Left lung (tissue), 14 donors: ENCODE results near the gene MCM9. TPM values are rescaled to one million over a fixed set of nuclear protein-coding genes. Genes with fewer than 3 reads are reported as not detected.

Experiments
- ATAC-seq: fragments of 200-7000 bp; cut with Tn5 transposase; one replicate; pipeline ENCODE4 v1.9.1; 2020; ENCODE audit warnings: moderate library complexity
- DNase-seq, 4 donors: peaks; one replicate each; pipeline ENCODE4 v3.0.0-alpha.2; 2013 to 2020
- H3K27ac ChIP-seq, 2 donors: fragments of 200-600 bp; sonication (generic) in 1 of 2; one replicate each; pipeline versions ENCODE4 v1.5.0 to v1.8.0; 2020 to 2021
- H3K27me3 ChIP-seq, 2 donors: fragments of 200-600 bp; sonication (generic) in 1 of 2; one replicate each; pipeline versions ENCODE4 v1.5.0 to v1.8.0; 2020 to 2021
- H3K36me3 ChIP-seq, 2 donors: fragments of 200-600 bp; sonication (generic) in 1 of 2; one replicate each; pipeline versions ENCODE4 v1.5.0 to v1.8.0; 2020 to 2021
- H3K4me1 ChIP-seq, 2 donors: fragments of 200-600 bp; one replicate each; pipeline ENCODE4 v1.8.0; 2021
- H3K4me3 ChIP-seq, 2 donors: fragments of 200-600 bp; sonication (generic) in 1 of 2; one replicate each; pipeline versions ENCODE4 v1.5.0 to v1.8.0; 2020 to 2021; ENCODE audit warnings: mild to moderate bottlenecking in 1 of 2
- H3K9me3 ChIP-seq, 2 donors: fragments of 200-600 bp; sonication (generic) in 1 of 2; one replicate each; pipeline versions ENCODE4 v1.5.0 to v1.8.0; 2020 to 2021
- intact Hi-C, 2 donors: fragments of 100-400 bp; cut with DNase I; formaldehyde crosslinking; loops; one replicate each; pipeline versions ENCODE4 v1.11.2 to v1.14.2; 2022
- long read RNA-seq, 12 donors: library from polyadenylated mRNA in 2 of 12; unstranded in 2 of 12; transcript quantifications; one replicate each; pipeline ENCODE4 v2.0.0 and lab custom pipeline, GENCODE V29; 2019 to 2026
- polyA plus RNA-seq, 6 donors: library from polyadenylated mRNA; unstranded; fragments of 120-200 nt; gene quantifications; one replicate each; pipeline ENCODE4 v1.2.1, GENCODE V29; 2013; ENCODE audit not compliant: insufficient read length in 6 of 6
- total RNA-seq, 2 donors: library from RNA; stranded (reverse); fragmentation: NEBNext Ultra II Directional; extraction: Animal tissue kit (Norgen Biotek cat#: 25700); gene quantifications; one replicate each; pipeline ENCODE4 v1.2.1, GENCODE V29; 2021
- TF ChIP-seq, protein P1 (sequence below), 2 donors: fragments of 200-600 bp; sonication (generic) in 1 of 2; IDR thresholded peaks; one replicate each; pipeline versions ENCODE4 v1.5.0 to v1.8.0; 2021; ENCODE audit warnings: antibody characterized with exemption in 2 of 2
- donor health status: DM: no; HTN: yes; CAD: no.
- donor health status: DM: no; HTN: no; CAD: no.

MCM9 gene
- total RNA-seq, result 10 to 100 TPM; 16.0 to 20.3 TPM
- polyA plus RNA-seq, result 10 to 100 TPM; 19.6 to 24.2 (median 20.9) TPM
- long read RNA-seq, donor 1, partial matches to known transcripts, result 0 of 3 reads
- long read RNA-seq, donor 1, other reads (novel, unspliced or antisense), result 0 of 3 reads
- long read RNA-seq, donor 2, partial matches to known transcripts, result 0 of 1 reads
- long read RNA-seq, donor 2, other reads (novel, unspliced or antisense), result 0 of 1 reads
- long read RNA-seq, donor 3, partial matches to known transcripts, result 0 of 1 reads
- long read RNA-seq, donor 3, other reads (novel, unspliced or antisense), result 0 of 1 reads
- long read RNA-seq, donor 4, partial matches to known transcripts, result 1 of 3 reads
- long read RNA-seq, donor 4, other reads (novel, unspliced or antisense), result 2 of 3 reads
- long read RNA-seq, donor 5, partial matches to known transcripts, result 68 of 70 reads
- long read RNA-seq, donor 5, other reads (novel, unspliced or antisense), result 0 of 70 reads
- long read RNA-seq, donor 6, result 0 reads
- long read RNA-seq, donor 7, partial matches to known transcripts, result 0 of 44 reads
- long read RNA-seq, donor 7, other reads (novel, unspliced or antisense), result 42 of 44 reads
- long read RNA-seq, donor 8, partial matches to known transcripts, result 0 of 1 reads
- long read RNA-seq, donor 8, other reads (novel, unspliced or antisense), result 0 of 1 reads
- long read RNA-seq, donor 9, result 0 reads
- long read RNA-seq, donor 10, partial matches to known transcripts, result 0 of 1 reads
- long read RNA-seq, donor 10, other reads (novel, unspliced or antisense), result 1 of 1 reads
- long read RNA-seq, donor 11, partial matches to known transcripts, result 0 of 1 reads
- long read RNA-seq, donor 11, other reads (novel, unspliced or antisense), result 0 of 1 reads
- long read RNA-seq, donor 12, partial matches to known transcripts, result 0 of 1 reads
- long read RNA-seq, donor 12, other reads (novel, unspliced or antisense), result 0 of 1 reads

- peak within 1 kb of the TSS; percentile 95 to 96 for H3K27ac ChIP-seq
- peak within 1 kb of the TSS; percentile 71 to 91 for H3K4me3 ChIP-seq
- intact Hi-C loops, result no loop called here
- no peaks in the 10 kb centered on the region for H3K27me3 ChIP-seq
- ATAC-seq (peak; percentile 97), DNase-seq (peak; percentile 87 to 99 (median 95))
- H3K36me3 ChIP-seq, result peaks cover 0 to 20% of the 10 kb centered on the region in 2 donors
- TF ChIP-seq, protein P1, sequence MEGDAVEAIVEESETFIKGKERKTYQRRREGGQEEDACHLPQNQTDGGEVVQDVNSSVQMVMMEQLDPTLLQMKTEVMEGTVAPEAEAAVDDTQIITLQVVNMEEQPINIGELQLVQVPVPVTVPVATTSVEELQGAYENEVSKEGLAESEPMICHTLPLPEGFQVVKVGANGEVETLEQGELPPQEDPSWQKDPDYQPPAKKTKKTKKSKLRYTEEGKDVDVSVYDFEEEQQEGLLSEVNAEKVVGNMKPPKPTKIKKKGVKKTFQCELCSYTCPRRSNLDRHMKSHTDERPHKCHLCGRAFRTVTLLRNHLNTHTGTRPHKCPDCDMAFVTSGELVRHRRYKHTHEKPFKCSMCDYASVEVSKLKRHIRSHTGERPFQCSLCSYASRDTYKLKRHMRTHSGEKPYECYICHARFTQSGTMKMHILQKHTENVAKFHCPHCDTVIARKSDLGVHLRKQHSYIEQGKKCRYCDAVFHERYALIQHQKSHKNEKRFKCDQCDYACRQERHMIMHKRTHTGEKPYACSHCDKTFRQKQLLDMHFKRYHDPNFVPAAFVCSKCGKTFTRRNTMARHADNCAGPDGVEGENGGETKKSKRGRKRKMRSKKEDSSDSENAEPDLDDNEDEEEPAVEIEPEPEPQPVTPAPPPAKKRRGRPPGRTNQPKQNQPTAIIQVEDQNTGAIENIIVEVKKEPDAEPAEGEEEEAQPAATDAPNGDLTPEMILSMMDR (IDR thresholded peaks at IDR 0.05), result no peak
- H3K9me3 ChIP-seq, result no peaks in the 10 kb centered on the region
- peaks cover 4 to 36% of the 10 kb centered on the region in 2 donors for H3K4me1 ChIP-seq
Observed at GRCh38 chr6:118934461-118935330, at the start of gene MCM9. TSS of gene MCM9 (minus strand) at chr6:118935159. CDS start at chr6:118931723, 3,436 bp downstream.

GRCh38 chr6:118984342-118984741 is 49.4 kb upstream of the MCM9 start:
- ATAC-seq (no peak), DNase-seq (no peak)
- Histone ChIP-seq H3K4me3 (no peak overlapping the region), H3K36me3 (no peaks in the 10 kb centered on the region), H3K9me3 (no peaks in the 10 kb centered on the region), H3K27me3 (no peaks in the 10 kb centered on the region), H3K4me1 (no peaks in the 10 kb centered on the region), H3K27ac (no peak overlapping the region)
- intact Hi-C loops, result no loop called here
- TF ChIP-seq, protein P1 (IDR thresholded peaks at IDR 0.05), result no peak

DNA sequence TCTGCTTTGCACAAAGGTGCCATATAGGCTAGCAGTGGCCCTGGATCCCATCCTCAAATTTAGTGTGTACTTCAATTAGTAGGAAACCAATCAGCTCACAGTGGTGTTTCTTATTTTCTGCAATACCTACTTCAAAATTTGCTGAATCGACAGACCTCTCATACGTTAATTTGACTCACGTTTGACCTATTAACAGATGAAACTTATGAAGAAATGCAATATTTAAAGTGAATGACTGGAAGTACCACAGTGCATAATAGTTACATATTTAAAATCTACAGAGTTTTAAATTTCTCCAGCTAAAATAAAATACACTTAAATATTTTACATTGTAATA is 47.6 kb upstream of the MCM9 start:
- no peaks in the 10 kb centered on the region for H3K36me3 ChIP-seq
- ATAC-seq, result no peak
- TF ChIP-seq, protein P1 (IDR thresholded peaks at IDR 0.05), result no peak
- intact Hi-C loops, result no loop called here
- H3K27me3 ChIP-seq, result no peaks in the 10 kb centered on the region
- H3K9me3 ChIP-seq, result no peaks in the 10 kb centered on the region
- H3K4me3 ChIP-seq, result no peak overlapping the region
- DNase-seq, result no peak
- no peak overlapping the region for H3K27ac ChIP-seq
- no peaks in the 10 kb centered on the region for H3K4me1 ChIP-seq

DNA sequence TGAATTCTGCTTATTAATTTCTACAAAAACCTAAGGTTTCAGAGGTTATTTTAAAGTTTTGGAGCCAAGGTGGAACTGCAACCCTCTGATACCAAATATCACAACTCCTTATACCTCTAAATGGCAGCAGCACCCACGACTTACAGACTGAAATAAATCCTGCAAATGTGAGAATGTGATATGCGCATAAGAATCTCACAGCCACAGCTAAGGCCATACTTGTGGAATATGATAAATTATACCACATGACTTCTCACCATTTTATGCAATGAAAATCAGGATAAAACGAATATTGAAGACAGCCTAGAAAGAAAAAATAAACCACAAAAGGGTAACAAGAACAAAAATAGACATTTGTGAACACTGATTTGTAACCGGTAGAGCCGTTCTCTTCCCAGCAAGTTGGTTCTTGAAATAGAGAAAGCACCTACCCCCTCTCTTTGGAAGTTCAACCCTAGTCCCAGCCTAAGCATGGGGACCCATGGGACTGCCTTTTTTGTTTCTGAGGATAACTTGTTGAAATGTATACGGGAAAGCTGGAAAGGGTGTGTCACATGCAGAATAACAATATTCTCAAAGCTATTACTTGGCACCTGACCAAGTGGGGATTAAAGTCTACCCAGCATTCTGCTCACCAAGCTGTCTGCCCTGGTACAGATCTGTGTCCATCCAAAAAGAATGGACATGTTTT is 47.1 kb upstream of the MCM9 start:
- ATAC-seq, result no peak
- Histone ChIP-seq H3K4me1 (no peaks in the 10 kb centered on the region), H3K27ac (no peak overlapping the region), H3K4me3 (no peak overlapping the region), H3K27me3 (no peaks in the 10 kb centered on the region), H3K9me3 (no peaks in the 10 kb centered on the region), H3K36me3 (no peaks in the 10 kb centered on the region)
- TF ChIP-seq, protein P1 (IDR thresholded peaks at IDR 0.05), result no peak
- no peak for DNase-seq
- intact Hi-C loops, result no loop called here
